SK-N-MC (cell line): Measurements from ENCODE around the gene PROCA1.

Experiments used
- EZH2 ChIP-seq: fragments of 200-600 bp; sonication (generic); IDR thresholded peaks from one replicate; pipeline ENCODE4 v1.6.1; 2017; ENCODE audit warnings: antibody characterized with exemption
- FOXP2 ChIP-seq: optimal IDR thresholded peaks from 2 replicates; pipeline ENCODE3; 2011; ENCODE audit warnings: mild to moderate bottlenecking, moderate library complexity; ENCODE audit not compliant: insufficient read depth; ENCODE audit errors: extremely low read length, control extremely low read depth
- POLR2AphosphoS5 ChIP-seq: IDR thresholded peaks from 2 replicates; pipeline ENCODE4 v1.6.1; 2012; ENCODE audit warnings: mild to moderate bottlenecking, low read depth, low read length, borderline replicate concordance

DNA sequence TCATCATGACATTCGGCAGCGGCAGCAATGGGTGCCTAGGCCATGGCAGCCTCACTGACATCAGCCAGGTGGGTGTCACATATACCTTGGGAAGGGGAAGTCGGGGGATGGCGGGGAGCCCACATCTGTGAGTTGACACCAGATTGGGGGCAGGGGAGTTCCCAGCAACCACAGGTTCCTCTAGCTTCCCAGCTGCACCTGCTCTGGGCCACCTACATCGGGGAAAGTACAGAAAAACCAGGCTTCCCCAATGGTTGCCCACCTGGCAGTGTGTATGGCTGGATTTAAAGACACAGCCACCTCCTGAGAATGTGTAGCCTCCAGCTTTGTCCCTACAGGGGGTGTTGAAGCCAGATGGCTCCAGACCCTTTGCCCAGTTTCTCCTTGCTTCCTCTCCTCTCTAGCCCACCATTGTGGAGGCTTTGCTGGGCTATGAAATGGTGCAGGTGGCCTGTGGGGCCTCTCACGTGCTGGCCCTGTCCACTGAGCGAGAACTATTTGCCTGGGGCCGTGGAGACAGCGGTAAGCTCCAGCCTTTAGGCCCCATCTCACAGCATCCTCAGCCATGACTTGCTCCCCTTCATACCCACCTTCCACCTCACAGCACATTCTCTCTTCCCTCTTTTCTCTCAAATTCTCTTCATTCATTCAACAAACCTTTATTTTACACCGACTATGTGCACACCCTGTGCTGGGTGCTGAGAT, 27.1 kb upstream of the PROCA1 start:
- TF ChIP-seq EZH2 = no peak
- no peak for TF ChIP-seq FOXP2
- no peak for TF ChIP-seq POLR2AphosphoS5
